GM21381 (cell line): ENCODE results near the gene SMARCE1.
"Not testable (repeated sequence)": the region's sequence is repeated elsewhere in the genome, so short reads cannot be mapped to it uniquely, and the experiment has no call there.

Experiments
- ATAC-seq: cut with Tn5 transposase; IDR thresholded peaks from one replicate; pipeline ENCODE4 v1.9.1; 2021; ENCODE audit warnings: mild to moderate bottlenecking, moderate library complexity; ENCODE audit not compliant: unreplicated experiment

Gene SMARCE1

DNA sequence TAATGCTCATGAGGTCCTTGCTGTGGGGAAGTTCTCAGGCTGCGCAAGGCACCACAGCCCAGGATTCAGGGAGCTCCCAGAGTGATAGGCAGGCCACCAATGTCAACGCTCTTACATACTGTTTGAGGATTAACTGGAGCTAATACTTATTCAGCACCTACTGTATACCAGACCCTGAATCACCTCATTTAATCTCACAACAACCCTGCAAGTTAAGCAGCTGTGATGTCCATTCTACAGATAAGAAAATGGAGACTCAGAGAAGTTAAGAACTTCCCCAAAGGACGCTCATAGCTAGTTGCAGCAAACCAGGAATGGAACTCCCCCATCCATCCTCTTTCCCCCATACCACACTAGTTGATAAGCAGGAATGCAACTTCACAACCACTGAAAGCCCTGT, 56.9 kb downstream of the SMARCE1 start:
- no peak for ATAC-seq

DNA sequence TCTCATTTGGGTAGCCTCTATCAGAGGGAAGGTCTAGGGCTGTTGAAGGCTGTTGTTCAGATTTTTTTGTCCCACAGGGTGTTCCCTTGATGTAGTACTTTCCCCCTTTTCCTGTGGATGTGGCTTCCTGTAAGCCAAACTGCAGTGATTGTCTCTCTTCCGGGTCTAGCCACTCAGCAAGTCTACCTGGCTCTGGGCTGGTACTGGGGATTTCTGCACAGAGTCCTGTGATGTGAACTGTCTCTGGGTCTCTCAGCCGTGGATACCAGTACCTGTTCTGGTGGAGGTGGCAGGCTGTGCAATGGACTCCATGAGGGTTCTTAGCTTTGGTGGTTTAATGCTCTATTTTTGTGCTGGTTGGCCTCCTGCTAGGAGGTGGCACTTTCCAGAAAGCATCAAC, 59.1 kb downstream of the SMARCE1 start:
- ATAC-seq, result no peak

DNA sequence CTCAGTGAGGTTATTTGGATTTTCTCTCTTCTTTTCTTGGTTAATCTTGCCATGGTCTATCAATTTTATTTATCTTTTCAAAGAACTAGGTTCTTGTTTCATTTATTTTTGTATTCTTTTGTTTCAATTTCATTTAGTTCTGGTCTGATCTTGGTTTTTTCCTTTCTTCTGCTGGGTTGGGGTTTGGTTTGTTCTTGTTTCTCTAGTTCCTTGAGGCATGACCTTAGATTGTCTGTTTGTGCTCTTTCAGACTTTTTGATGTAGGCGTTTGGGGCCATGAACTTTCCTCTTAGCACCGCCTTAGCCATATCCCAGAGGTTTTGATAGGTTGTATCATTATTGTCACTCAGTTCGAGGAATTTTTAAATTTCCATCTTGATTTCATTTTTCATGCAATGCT, 61.4 kb downstream of the SMARCE1 start:
- not testable (repeated sequence) for ATAC-seq

DNA sequence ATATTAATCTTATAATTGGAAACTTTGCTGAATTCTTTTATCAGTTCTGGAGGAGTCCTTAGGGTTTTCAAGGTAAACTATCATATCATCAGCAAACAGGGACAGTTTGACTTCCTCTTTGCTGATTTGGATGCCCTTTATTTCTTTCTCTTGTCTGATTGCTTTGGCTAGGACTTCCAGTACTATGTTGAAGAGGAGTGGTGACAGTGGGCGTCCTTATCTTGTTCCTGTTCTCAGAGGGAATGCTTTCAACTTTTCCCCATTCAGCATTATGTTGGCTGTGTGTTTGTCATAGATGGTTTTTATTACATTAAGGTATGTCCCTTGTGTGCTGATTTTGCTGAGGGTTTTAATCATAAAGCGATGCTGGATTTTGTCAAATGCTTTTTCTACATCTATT, 62.7 kb downstream of the SMARCE1 start:
- ATAC-seq, result not testable (repeated sequence)

DNA sequence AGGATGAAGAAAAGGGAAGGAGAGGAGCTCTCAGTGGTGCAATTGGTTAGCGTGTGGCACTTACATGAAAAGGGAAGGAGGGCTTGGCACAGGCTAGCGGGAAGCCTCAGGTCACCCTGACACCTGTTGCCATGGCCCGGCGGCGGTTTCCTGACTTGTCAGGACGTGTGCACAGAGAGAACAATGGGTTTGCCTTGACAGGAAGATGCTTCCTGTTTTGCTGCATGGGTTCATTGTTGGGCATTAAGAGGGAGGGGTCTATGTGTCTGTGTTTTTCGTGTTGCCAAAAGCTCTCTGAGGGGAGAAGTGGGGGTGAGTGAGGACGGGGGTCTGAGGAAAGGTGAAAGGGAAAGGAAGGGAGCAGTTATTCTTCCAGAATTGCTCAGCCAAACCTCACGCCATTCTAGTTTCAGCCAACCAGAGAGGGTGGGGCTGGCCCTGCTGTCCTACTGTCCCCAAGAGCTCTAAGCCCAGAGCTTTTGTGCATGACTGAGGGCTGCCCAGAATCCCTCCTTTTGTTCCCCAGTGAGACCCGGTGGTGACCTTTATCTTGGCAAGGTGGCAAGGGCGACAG, 65.2 kb downstream of the SMARCE1 start:
- peak; percentile 90 for ATAC-seq

DNA sequence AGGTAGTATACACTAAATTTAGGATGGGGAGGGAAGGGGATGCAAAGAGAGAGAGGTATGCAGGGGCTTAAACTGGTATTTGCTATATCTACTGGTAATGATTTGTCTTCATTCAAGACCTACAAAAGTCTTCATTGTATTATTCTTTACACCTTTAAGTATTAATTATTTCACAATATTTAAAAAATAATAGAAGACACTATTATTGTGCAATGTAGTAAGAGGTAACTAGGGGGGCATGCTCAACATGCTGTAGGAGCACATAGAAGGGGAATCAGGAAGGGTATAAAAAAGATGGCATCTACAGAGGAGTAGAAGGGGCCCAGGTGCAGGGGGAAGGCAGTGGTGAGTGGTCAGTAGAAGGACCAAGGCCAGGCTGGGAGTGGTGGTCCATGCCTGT, 67.5 kb downstream of the SMARCE1 start:
- ATAC-seq, result no peak

DNA sequence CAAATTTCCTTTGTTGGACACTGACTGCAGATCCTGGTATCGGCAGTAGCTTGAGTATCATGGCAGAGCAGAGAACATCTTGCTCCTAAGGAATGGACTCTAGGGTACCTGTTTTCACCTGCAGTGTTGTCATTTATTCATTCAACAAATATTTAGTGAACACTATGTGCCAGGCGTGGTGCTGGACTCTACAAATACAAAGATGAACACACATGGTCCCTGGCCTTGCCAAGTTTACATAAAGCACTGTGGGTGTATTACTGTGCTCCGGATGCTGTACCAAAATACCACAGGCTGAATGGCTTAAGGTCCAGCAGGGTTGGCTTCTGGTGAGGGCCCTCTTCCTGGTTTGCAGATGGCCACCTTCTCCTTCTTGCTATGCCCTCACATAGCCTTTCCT, 68.1 kb downstream of the SMARCE1 start:
- no peak for ATAC-seq

DNA sequence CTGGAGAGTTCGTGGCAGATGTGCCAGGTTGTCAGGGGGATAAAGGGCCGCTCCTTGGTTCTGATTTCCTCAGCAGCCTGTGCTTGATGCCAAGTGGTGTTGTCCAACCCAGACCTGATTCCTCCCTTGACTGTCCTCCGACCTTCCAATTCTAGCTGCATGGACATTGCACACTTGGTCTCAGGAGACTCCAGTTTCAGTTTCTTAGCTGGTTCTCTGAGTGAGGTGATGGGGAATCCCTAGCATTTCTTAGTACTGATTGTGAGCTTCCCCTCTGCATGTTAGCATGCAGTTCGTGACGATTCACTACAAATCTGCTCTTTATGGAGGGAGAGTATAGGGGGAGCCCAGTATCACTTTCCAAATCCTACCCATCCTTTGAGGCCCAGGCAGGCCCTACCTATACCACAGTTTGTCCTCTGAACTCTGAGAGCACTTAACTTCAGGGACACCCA, 70.0 kb downstream of the SMARCE1 start:
- ATAC-seq, result peak; percentile 41

DNA sequence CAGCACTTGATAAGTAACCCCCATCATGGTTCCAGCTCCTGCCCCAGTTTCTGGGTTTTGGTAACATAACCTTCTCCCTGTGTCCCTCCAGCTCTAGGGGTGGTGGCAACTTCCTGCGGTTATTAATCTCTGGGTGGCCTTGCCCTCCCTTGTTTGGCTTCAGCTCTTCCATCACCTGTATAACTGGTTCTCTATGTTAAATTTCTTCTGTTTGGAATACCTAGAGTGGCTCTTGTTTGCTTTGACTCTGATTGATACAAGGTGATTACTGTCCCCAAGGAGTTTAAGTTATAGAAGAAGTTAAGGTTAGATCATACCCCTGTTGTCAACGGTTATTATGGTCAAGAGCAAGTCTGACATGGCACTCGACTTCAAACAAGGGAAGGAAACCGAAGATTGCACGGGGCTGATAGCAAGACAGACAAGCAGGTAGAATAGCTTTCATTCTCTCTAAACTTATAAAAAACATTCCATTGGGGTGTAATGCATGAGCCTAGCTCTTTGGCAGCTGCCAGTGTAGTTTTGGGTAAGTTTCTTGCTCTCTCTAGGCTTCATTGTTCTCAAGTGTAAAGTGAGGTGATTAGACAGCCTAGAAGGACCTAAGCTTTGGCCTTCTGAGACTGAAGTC, 71.4 kb downstream of the SMARCE1 start:
- no peak for ATAC-seq
